Measurements from ENCODE around the gene COQ10A.
A peak's percentile ranks its signal among the peaks of the same experiment; 100 is the strongest.

The COQ10A gene

GRCh38 chr12:56293795-56294194 lies 27.1 kb downstream of the COQ10A start:
- ChIA-PET CTCF (interaction anchor here (0.9 to 1.5 kb wide), 3 partner anchors 8 to 61 kb away, joined by 3 to 4 read pairs (median 3); no protein-coding TSS in a partner anchor), POLR2A (no interaction called here)
- peaks cover 6 to 13% (median 11%) of the 10 kb centered on the region in 4 experiments for H3K4me1 ChIP-seq (ENCODE audit: control extremely low read depth in 1 of 4, control insufficient read depth in 4 of 4, insufficient read depth in 4 of 4, low read length in 3 of 4)
- DNase-seq, result no peak
- no peaks in the 10 kb centered on the region for H3K27me3 ChIP-seq (replicated peaks in 2 of 5; ENCODE audit: control insufficient read depth in 4 of 5, insufficient read depth in 5 of 5, low read length in 4 of 5)
- no peaks in the 10 kb centered on the region for H3K9me3 ChIP-seq (ENCODE audit: control extremely low read depth in 1 of 5, control insufficient read depth in 4 of 5, insufficient read depth in 2 of 5, low read depth in 1 of 5, low read length in 4 of 5)
- WGBS (ENCODE audit: insufficient coverage), result 100% methylated on average over 5 of the region's 5 CpGs
- no peak overlapping the region for H3K4me3 ChIP-seq (ENCODE audit: control insufficient read depth in 1 of 7, extremely low read depth in 1 of 7, insufficient read depth in 4 of 7, low read depth in 2 of 7, low read length in 6 of 7)
- H3K27ac ChIP-seq (ENCODE audit: insufficient read depth in 1 of 2, low read depth in 1 of 2, low read length in 2 of 2, poor library complexity in 1 of 2, severe bottlenecking in 2 of 2), result no peak overlapping the region
- peaks cover 7 to 40% (median 19%) of the 10 kb centered on the region in 4 experiments for H3K36me3 ChIP-seq (ENCODE audit: control insufficient read depth in 4 of 4, insufficient read depth in 4 of 4, low read length in 3 of 4)

- DNase-seq, result no peak
- ChIA-PET CTCF (interaction anchor here (3.1 kb wide), 1 partner anchor 19 kb away, joined by 11 read pairs; the partner anchor contains the start of gene CNPY2), POLR2A (no interaction called here)
- H3K4me1 ChIP-seq (ENCODE audit: control extremely low read depth in 1 of 4, control insufficient read depth in 4 of 4, insufficient read depth in 4 of 4, low read length in 3 of 4), result peaks cover 12 to 29% (median 26%) of the 10 kb centered on the region in 4 experiments
- WGBS (ENCODE audit: insufficient coverage), result 91% methylated on average over 4 of the region's 5 CpGs
- H3K27ac ChIP-seq (ENCODE audit: insufficient read depth in 1 of 2, low read depth in 1 of 2, low read length in 2 of 2, poor library complexity in 1 of 2, severe bottlenecking in 2 of 2), result peak overlapping the region in 1 of 2 experiments; percentile 46
- no peaks in the 10 kb centered on the region for H3K9me3 ChIP-seq (ENCODE audit: control extremely low read depth in 1 of 5, control insufficient read depth in 4 of 5, insufficient read depth in 2 of 5, low read depth in 1 of 5, low read length in 4 of 5)
- H3K27me3 ChIP-seq (replicated peaks in 2 of 5; ENCODE audit: control insufficient read depth in 4 of 5, insufficient read depth in 5 of 5, low read length in 4 of 5), result no peaks in the 10 kb centered on the region
- H3K36me3 ChIP-seq (ENCODE audit: control insufficient read depth in 4 of 4, insufficient read depth in 4 of 4, low read length in 3 of 4), result peaks cover 4 to 30% (median 12%) of the 10 kb centered on the region in 4 experiments
- no peak overlapping the region for H3K4me3 ChIP-seq (ENCODE audit: control insufficient read depth in 1 of 7, extremely low read depth in 1 of 7, insufficient read depth in 4 of 7, low read depth in 2 of 7, low read length in 6 of 7)
Observed at GRCh38 chr12:56296295-56296694, 29.6 kb downstream of the COQ10A start.

GRCh38 chr12:56297400-56297799 lies 30.7 kb downstream of the COQ10A start:
- Histone ChIP-seq H3K27ac (ENCODE audit: insufficient read depth in 1 of 2, low read depth in 1 of 2, low read length in 2 of 2, poor library complexity in 1 of 2, severe bottlenecking in 2 of 2) (peak overlapping the region in 1 of 2 experiments; percentile 20), H3K9me3 (ENCODE audit: control extremely low read depth in 1 of 5, control insufficient read depth in 4 of 5, insufficient read depth in 2 of 5, low read depth in 1 of 5, low read length in 4 of 5) (no peaks in the 10 kb centered on the region), H3K4me1 (ENCODE audit: control extremely low read depth in 1 of 4, control insufficient read depth in 4 of 4, insufficient read depth in 4 of 4, low read length in 3 of 4) (peaks cover 12 to 31% (median 26%) of the 10 kb centered on the region in 4 experiments), H3K27me3 (replicated peaks in 2 of 5; ENCODE audit: control insufficient read depth in 4 of 5, insufficient read depth in 5 of 5, low read length in 4 of 5) (no peaks in the 10 kb centered on the region), H3K4me3 (ENCODE audit: control insufficient read depth in 1 of 7, extremely low read depth in 1 of 7, insufficient read depth in 4 of 7, low read depth in 2 of 7, low read length in 6 of 7) (no peak overlapping the region), H3K36me3 (ENCODE audit: control insufficient read depth in 4 of 4, insufficient read depth in 4 of 4, low read length in 3 of 4) (peaks cover 0 to 32% (median 9%) of the 10 kb centered on the region in 4 experiments)
- ChIA-PET POLR2A (no interaction called here), CTCF (interaction anchor here (1.0 to 3.1 kb wide), 10 partner anchors 10 to 167 kb away, joined by 3 to 11 read pairs (median 4); partner anchors contain the start of genes ANKRD52, CNPY2 and COQ10A)
- no peak for DNase-seq
- WGBS (ENCODE audit: insufficient coverage), result 100% methylated on average over 7 of the region's 8 CpGs

GRCh38 chr12:56298828-56299227 lies 32.1 kb downstream of the COQ10A start:
- no peaks in the 10 kb centered on the region for H3K9me3 ChIP-seq (ENCODE audit: control extremely low read depth in 1 of 5, control insufficient read depth in 4 of 5, insufficient read depth in 2 of 5, low read depth in 1 of 5, low read length in 4 of 5)
- H3K27ac ChIP-seq (ENCODE audit: insufficient read depth in 1 of 2, low read depth in 1 of 2, low read length in 2 of 2, poor library complexity in 1 of 2, severe bottlenecking in 2 of 2), result peak overlapping the region in 1 of 2 experiments; percentile 90
- H3K4me1 ChIP-seq (ENCODE audit: control extremely low read depth in 1 of 4, control insufficient read depth in 4 of 4, insufficient read depth in 4 of 4, low read length in 3 of 4), result peaks cover 12 to 31% (median 26%) of the 10 kb centered on the region in 4 experiments
- DNase-seq, result no peak
- CTCF ChIA-PET, result interaction anchor here (0.7 to 3.1 kb wide), 9 partner anchors 9 to 181 kb away, joined by 3 to 11 read pairs (median 4); partner anchors contain the start of genes CNPY2, COQ10A and ZC3H10
- H3K4me3 ChIP-seq (ENCODE audit: control insufficient read depth in 1 of 7, extremely low read depth in 1 of 7, insufficient read depth in 4 of 7, low read depth in 2 of 7, low read length in 6 of 7), result peak overlapping the region in 6 of 7 experiments; percentile 52 to 95 (median 85)
- WGBS (ENCODE audit: insufficient coverage), result 90% methylated on average over 5 of the region's 5 CpGs
- POLR2A ChIA-PET, result interaction anchor here (1.0 to 3.0 kb wide), 2 partner anchors 17 to 35 kb away, joined by 3 to 11 read pairs; partner anchors contain the start of genes CNPY2 and PAN2
- peaks cover 0 to 26% (median 8%) of the 10 kb centered on the region in 4 experiments for H3K36me3 ChIP-seq (ENCODE audit: control insufficient read depth in 4 of 4, insufficient read depth in 4 of 4, low read length in 3 of 4)
- H3K27me3 ChIP-seq (replicated peaks in 2 of 5; ENCODE audit: control insufficient read depth in 4 of 5, insufficient read depth in 5 of 5, low read length in 4 of 5), result no peaks in the 10 kb centered on the region

- H3K27me3 ChIP-seq (replicated peaks in 2 of 5; ENCODE audit: control insufficient read depth in 4 of 5, insufficient read depth in 5 of 5, low read length in 4 of 5), result no peaks in the 10 kb centered on the region
- H3K4me3 ChIP-seq (ENCODE audit: control insufficient read depth in 1 of 7, extremely low read depth in 1 of 7, insufficient read depth in 4 of 7, low read depth in 2 of 7, low read length in 6 of 7), result peak overlapping the region; percentile 52 to 95 (median 85)
- ChIA-PET CTCF (interaction anchor here (0.9 to 3.1 kb wide), 8 partner anchors 9 to 181 kb away, joined by 3 to 11 read pairs (median 4); partner anchors contain the start of genes CNPY2 and ZC3H10), POLR2A (interaction anchor here (0.6 to 3.0 kb wide), 3 partner anchors 17 to 254 kb away, joined by 3 to 11 read pairs (median 3); partner anchors contain the start of genes CNPY2 and PAN2)
- H3K4me1 ChIP-seq (ENCODE audit: control extremely low read depth in 1 of 4, control insufficient read depth in 4 of 4, insufficient read depth in 4 of 4, low read length in 3 of 4), result peaks cover 12 to 31% (median 26%) of the 10 kb centered on the region in 4 experiments
- DNase-seq, result no peak
- WGBS (ENCODE audit: insufficient coverage), result 2% methylated on average over 9 of the region's 10 CpGs
- peaks cover 2 to 25% (median 9%) of the 10 kb centered on the region in 4 experiments for H3K36me3 ChIP-seq (ENCODE audit: control insufficient read depth in 4 of 4, insufficient read depth in 4 of 4, low read length in 3 of 4)
- peak overlapping the region; percentile 65 to 90 for H3K27ac ChIP-seq (ENCODE audit: insufficient read depth in 1 of 2, low read depth in 1 of 2, low read length in 2 of 2, poor library complexity in 1 of 2, severe bottlenecking in 2 of 2)
- no peaks in the 10 kb centered on the region for H3K9me3 ChIP-seq (ENCODE audit: control extremely low read depth in 1 of 5, control insufficient read depth in 4 of 5, insufficient read depth in 2 of 5, low read depth in 1 of 5, low read length in 4 of 5)
Observed at GRCh38 chr12:56299308-56299852, 32.6 kb downstream of the COQ10A start.

GRCh38 chr12:56299853-56300643 lies 33.3 kb downstream of the COQ10A start, which contains the start of gene CS:
Gene CS, minus strand, starts transcription at chr12:56300330. Its CDS starts 129 bp downstream, at chr12:56300201.
- 0% methylated on average over 36 of the region's 63 CpGs for WGBS (ENCODE audit: insufficient coverage)

More at GRCh38 chr12:56299853-56300643, 33.3 kb downstream of the COQ10A start, which contains the start of gene CS:
- ChIA-PET CTCF (interaction anchor here (0.9 to 1.8 kb wide), 5 partner anchors 8 to 182 kb away, joined by 3 to 4 read pairs (median 4); partner anchors contain the start of gene ZC3H10), POLR2A (interaction anchor here (0.6 to 3.0 kb wide), 4 partner anchors 16 to 254 kb away, joined by 3 to 11 read pairs (median 4); partner anchors contain the start of genes CNPY2 and PAN2)
- peak within 1 kb of the TSS; percentile 52 to 95 (median 85) for H3K4me3 ChIP-seq (ENCODE audit: control insufficient read depth in 1 of 7, extremely low read depth in 1 of 7, insufficient read depth in 4 of 7, low read depth in 2 of 7, low read length in 6 of 7)
- peak within 1 kb of the TSS; percentile 65 to 90 for H3K27ac ChIP-seq (ENCODE audit: insufficient read depth in 1 of 2, low read depth in 1 of 2, low read length in 2 of 2, poor library complexity in 1 of 2, severe bottlenecking in 2 of 2)
- H3K4me1 ChIP-seq (ENCODE audit: control extremely low read depth in 1 of 4, control insufficient read depth in 4 of 4, insufficient read depth in 4 of 4, low read length in 3 of 4), result peaks cover 12 to 31% (median 26%) of the 10 kb centered on the region in 4 experiments
- DNase-seq, result peak; percentile 98 to 99 (median 99)
- H3K27me3 ChIP-seq (replicated peaks in 2 of 5; ENCODE audit: control insufficient read depth in 4 of 5, insufficient read depth in 5 of 5, low read length in 4 of 5), result no peaks in the 10 kb centered on the region
- H3K9me3 ChIP-seq (ENCODE audit: control extremely low read depth in 1 of 5, control insufficient read depth in 4 of 5, insufficient read depth in 2 of 5, low read depth in 1 of 5, low read length in 4 of 5), result no peaks in the 10 kb centered on the region
- H3K36me3 ChIP-seq (ENCODE audit: control insufficient read depth in 4 of 4, insufficient read depth in 4 of 4, low read length in 3 of 4), result peaks cover 3 to 25% (median 9%) of the 10 kb centered on the region in 4 experiments
